DND-41 (cell line): ENCODE measurements around the gene HECW1.

Experiments used
- ATAC-seq: fragments of 200-7000 bp; cut with Tn5 transposase; 3 replicates; pipeline ENCODE4 v1.9.1; 2021; ENCODE audit warnings: low read depth; ENCODE audit not compliant: insufficient read depth
- DNase-seq: peaks from one replicate; pipeline ENCODE4 v3.0.0-alpha.2; 2020
- H2AFZ ChIP-seq: 2 replicates; pipeline ENCODE4 v1.6.0; 2012; ENCODE audit warnings: low read depth, low read length
- H3K27ac ChIP-seq: 2 replicates; pipeline ENCODE4 v1.5.1; 2012; ENCODE audit warnings: low read length, inconsistent platforms
- H3K27me3 ChIP-seq: fragments of 200-600 bp; sonication (generic); 2 replicates; pipeline ENCODE4 v1.6.0; 2012; ENCODE audit warnings: low read length, mild to moderate bottlenecking, inconsistent platforms; ENCODE audit not compliant: insufficient read depth, poor library complexity
- H3K36me3 ChIP-seq: 2 replicates; pipeline ENCODE4 v1.5.1; 2012; ENCODE audit warnings: low read length, inconsistent platforms; ENCODE audit not compliant: insufficient read depth
- H3K4me1 ChIP-seq: 2 replicates; pipeline ENCODE4 v1.5.1; 2012; ENCODE audit warnings: mild to moderate bottlenecking, low read length; ENCODE audit not compliant: insufficient read depth
- H3K4me2 ChIP-seq: 2 replicates; pipeline ENCODE4 v1.6.0; 2012; ENCODE audit warnings: mild to moderate bottlenecking, moderate library complexity, low read length, inconsistent platforms; ENCODE audit not compliant: insufficient read depth
- H3K4me3 ChIP-seq, 2 experiments: fragments of 200-600 bp in 1 of 2; shearing (Covaris generic) in 1 of 2; 2 replicates each; pipeline ENCODE4 v1.5.1; 2012 to 2016; ENCODE audit warnings: inconsistent platforms in 2 of 2, low read length in 2 of 2, mild to moderate bottlenecking in 2 of 2, low read depth in 1 of 2, moderate library complexity in 1 of 2
- H3K79me2 ChIP-seq: 2 replicates; pipeline ENCODE4 v1.6.0; 2012; ENCODE audit warnings: low read length, inconsistent platforms; ENCODE audit not compliant: insufficient read depth
- H3K9ac ChIP-seq: 2 replicates; pipeline ENCODE4 v1.6.0; 2012; ENCODE audit warnings: low read depth, mild to moderate bottlenecking, inconsistent platforms, low read length, moderate library complexity
- H3K9me3 ChIP-seq: 2 replicates; pipeline ENCODE4 v1.5.1; 2012; ENCODE audit warnings: low read length, moderate library complexity, mild to moderate bottlenecking, inconsistent platforms; ENCODE audit not compliant: insufficient read depth, severe bottlenecking
- H4K20me1 ChIP-seq: 2 replicates; pipeline ENCODE4 v1.6.0; 2012; ENCODE audit warnings: low read length; ENCODE audit not compliant: insufficient read depth
- EZH2 ChIP-seq: IDR thresholded peaks from 3 replicates; pipeline ENCODE4 v1.6.1; 2012; ENCODE audit warnings: borderline replicate concordance, low read depth, mild to moderate bottlenecking, moderate library complexity, low read length, inconsistent platforms; ENCODE audit not compliant: severe bottlenecking
- TF ChIP-seq, protein P1 (sequence below): IDR thresholded peaks from 2 replicates; pipeline ENCODE4 v1.5.1; 2012; ENCODE audit warnings: borderline replicate concordance, low read length, moderate library complexity, mild to moderate bottlenecking; ENCODE audit not compliant: poor library complexity, severe bottlenecking; ENCODE audit errors: extremely low read depth

Gene HECW1

DNA sequence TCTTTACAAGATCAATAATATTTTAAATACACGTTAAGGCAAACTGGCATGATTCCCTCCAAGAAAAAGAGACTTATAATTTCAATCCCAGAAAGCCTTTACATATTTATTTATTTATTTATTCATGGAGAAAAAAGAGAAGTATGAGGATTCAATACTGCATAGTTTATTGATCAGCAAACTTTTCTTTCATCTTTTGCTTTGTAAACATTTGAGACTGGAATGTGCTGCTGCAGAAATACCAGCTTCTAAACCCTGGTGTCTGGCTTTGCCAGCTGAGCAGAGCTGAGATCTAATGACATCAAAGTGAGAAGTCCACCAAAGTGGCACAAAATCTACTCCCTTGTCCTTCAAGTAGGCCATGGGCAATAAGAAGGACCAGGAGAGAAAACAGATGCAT lies 376.8 kb downstream of the HECW1 start:
- no peaks in the 10 kb centered on the region for H4K20me1 ChIP-seq
- no peaks in the 10 kb centered on the region for H3K79me2 ChIP-seq
- no peaks in the 10 kb centered on the region for H3K9me3 ChIP-seq
- ATAC-seq (no peak), DNase-seq (no peak)
- no peaks in the 10 kb centered on the region for H3K36me3 ChIP-seq
- H3K4me1 ChIP-seq: 0 out of 2 replicates have a peak, but pooled peaks cover 7% of the 10 kb centered on the region
- no peak overlapping the region for H2AFZ ChIP-seq
- no peak overlapping the region for H3K4me2 ChIP-seq
- no peak overlapping the region for H3K4me3 ChIP-seq
- no peak overlapping the region for H3K27ac ChIP-seq
- TF ChIP-seq EZH2: no peak
- TF ChIP-seq, protein P1, sequence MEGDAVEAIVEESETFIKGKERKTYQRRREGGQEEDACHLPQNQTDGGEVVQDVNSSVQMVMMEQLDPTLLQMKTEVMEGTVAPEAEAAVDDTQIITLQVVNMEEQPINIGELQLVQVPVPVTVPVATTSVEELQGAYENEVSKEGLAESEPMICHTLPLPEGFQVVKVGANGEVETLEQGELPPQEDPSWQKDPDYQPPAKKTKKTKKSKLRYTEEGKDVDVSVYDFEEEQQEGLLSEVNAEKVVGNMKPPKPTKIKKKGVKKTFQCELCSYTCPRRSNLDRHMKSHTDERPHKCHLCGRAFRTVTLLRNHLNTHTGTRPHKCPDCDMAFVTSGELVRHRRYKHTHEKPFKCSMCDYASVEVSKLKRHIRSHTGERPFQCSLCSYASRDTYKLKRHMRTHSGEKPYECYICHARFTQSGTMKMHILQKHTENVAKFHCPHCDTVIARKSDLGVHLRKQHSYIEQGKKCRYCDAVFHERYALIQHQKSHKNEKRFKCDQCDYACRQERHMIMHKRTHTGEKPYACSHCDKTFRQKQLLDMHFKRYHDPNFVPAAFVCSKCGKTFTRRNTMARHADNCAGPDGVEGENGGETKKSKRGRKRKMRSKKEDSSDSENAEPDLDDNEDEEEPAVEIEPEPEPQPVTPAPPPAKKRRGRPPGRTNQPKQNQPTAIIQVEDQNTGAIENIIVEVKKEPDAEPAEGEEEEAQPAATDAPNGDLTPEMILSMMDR: no peak
- H3K27me3 ChIP-seq: no peaks in the 10 kb centered on the region
- no peak overlapping the region for H3K9ac ChIP-seq

DNA sequence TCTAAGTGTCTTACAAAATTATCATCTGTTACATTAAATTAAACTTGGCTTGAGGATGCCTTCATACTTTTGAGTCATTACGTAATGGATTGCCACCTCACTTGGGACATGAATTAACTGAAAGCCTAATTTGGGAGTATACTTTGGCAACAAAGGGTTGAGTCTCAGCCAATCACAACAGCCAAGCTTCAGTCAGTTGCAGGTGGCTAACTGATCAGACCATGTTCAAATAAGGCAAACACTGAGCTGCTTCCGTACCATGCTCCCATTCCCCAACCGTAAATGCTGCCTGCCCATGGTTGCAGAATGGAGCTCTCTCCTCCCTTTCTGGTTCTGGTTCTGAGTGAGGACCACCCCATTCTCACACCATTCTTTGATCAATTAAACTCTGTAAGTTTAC lies 377.6 kb downstream of the HECW1 start:
- Histone ChIP-seq H3K79me2 (no peaks in the 10 kb centered on the region), H3K4me2 (no peak overlapping the region), H3K4me1 (0 out of 2 replicates have a peak, but pooled peaks cover 7% of the 10 kb centered on the region), H3K36me3 (no peaks in the 10 kb centered on the region), H3K4me3 (no peak overlapping the region), H3K9me3 (no peaks in the 10 kb centered on the region), H4K20me1 (no peaks in the 10 kb centered on the region), H3K27ac (no peak overlapping the region), H3K9ac (no peak overlapping the region), H2AFZ (no peak overlapping the region), H3K27me3 (no peaks in the 10 kb centered on the region)
- DNase-seq: no peak
- ATAC-seq: no peak
- TF ChIP-seq, protein P1: no peak
- TF ChIP-seq EZH2: no peak

DNA sequence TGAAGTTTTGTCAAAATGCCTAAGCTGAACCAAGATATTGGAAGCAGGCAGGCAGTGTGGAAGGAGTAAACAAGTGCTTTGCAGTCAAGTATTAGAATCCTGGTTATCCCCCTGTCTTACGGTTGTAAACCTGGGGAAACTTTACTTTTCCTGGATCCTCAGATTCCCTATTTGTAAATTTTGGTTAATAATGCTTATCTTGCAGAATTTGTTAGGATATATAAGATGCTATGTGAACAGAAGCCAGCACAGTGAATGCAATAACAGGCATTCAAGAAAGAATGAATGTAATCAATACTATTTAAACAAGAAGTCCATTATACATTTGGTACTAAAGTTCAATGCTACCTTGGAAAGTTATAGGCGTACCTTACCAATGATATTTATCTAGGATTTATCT lies 378.7 kb downstream of the HECW1 start:
- Histone ChIP-seq H3K27me3 (no peaks in the 10 kb centered on the region), H3K9ac (no peak overlapping the region), H3K4me3 (no peak overlapping the region), H3K9me3 (no peaks in the 10 kb centered on the region), H3K36me3 (no peaks in the 10 kb centered on the region), H3K4me1 (0 out of 2 replicates have a peak, but pooled peaks cover 7% of the 10 kb centered on the region), H3K27ac (no peak overlapping the region), H3K4me2 (no peak overlapping the region), H2AFZ (no peak overlapping the region), H4K20me1 (no peaks in the 10 kb centered on the region), H3K79me2 (no peaks in the 10 kb centered on the region)
- no peak for DNase-seq
- TF ChIP-seq, protein P1: no peak
- no peak for TF ChIP-seq EZH2
- no peak for ATAC-seq

DNA sequence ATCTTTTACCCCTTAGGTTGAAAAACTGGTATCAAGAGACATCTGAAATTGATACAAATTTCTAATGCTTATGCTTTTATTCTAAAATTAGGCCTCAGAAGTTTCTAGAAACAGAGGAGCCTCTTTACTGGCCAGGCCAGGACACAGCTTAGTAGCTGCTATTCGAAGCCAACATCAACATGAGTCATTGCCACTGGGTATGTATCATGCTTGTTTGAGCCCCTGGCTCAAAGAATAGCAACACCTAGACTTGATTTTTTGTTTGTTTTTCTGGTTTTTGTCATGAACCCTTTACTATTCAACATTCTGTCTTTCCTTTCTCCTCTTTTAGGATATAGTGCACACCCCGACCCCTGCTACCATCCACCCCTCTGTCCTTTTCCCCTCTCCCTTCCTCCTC lies 379.5 kb downstream of the HECW1 start:
- Histone ChIP-seq H3K4me2 (no peak overlapping the region), H3K9ac (no peak overlapping the region), H3K27ac (no peak overlapping the region), H2AFZ (no peak overlapping the region), H3K27me3 (no peaks in the 10 kb centered on the region), H4K20me1 (no peaks in the 10 kb centered on the region), H3K36me3 (no peaks in the 10 kb centered on the region), H3K9me3 (no peaks in the 10 kb centered on the region), H3K4me1 (0 out of 2 replicates have a peak, but pooled peaks cover 7% of the 10 kb centered on the region), H3K4me3 (no peak overlapping the region), H3K79me2 (no peaks in the 10 kb centered on the region)
- TF ChIP-seq, protein P1: no peak
- TF ChIP-seq EZH2: no peak
- no peak for ATAC-seq
- DNase-seq: no peak
